ENCODE results near the gene MAPK8IP1. TPM values are rescaled to one million over a fixed set of nuclear protein-coding genes. Genes with fewer than 3 reads are reported as not detected.

Gene MAPK8IP1
- total RNA-seq, 1 experiment from 2014 or later: 13.6 TPM

GRCh38 chr11:45892856-45893255, 7.4 kb downstream of the MAPK8IP1 start:
- no TSS peak for BruUV-seq (replicated peaks)
- no peaks in the 10 kb centered on the region for H3K9me3 ChIP-seq (ENCODE audit: insufficient read depth, low read depth)
- ChIA-PET POLR2A (ENCODE audit: unreplicated experiment) (no interaction called here), CTCF (interaction anchor here (0.5 kb wide), 1 partner anchor 1639 kb away, joined by 3 read pairs; no protein-coding TSS in a partner anchor)
- H3K36me3 ChIP-seq (ENCODE audit: low read depth): no peaks in the 10 kb centered on the region
- H3K4me1 ChIP-seq (replicated peaks; ENCODE audit: insufficient read depth): no peaks in the 10 kb centered on the region
- no peaks in the 10 kb centered on the region for H3K9me2 ChIP-seq (ENCODE audit: insufficient read depth)
- no peak overlapping the region for H3K4me3 ChIP-seq
- TF ChIP-seq CTCF (conservative IDR thresholded peaks at IDR 0.05) (no peak), EZH2 (IDR thresholded peaks at IDR 0.05; ENCODE audit: low read depth) (no peak)
- no peaks in the 10 kb centered on the region for H3F3A ChIP-seq (ENCODE audit: insufficient read depth, low read depth)
- H3K27ac ChIP-seq: no peak overlapping the region
- H2AFZ ChIP-seq: no peak overlapping the region
- peaks cover 14% of the 10 kb centered on the region for H3K27me3 ChIP-seq (ENCODE audit: insufficient read depth, low read depth)
- no peak overlapping the region for H3K4me2 ChIP-seq
- no peaks in the 10 kb centered on the region for H3K79me2 ChIP-seq (ENCODE audit: low read depth)
- intact Hi-C loops (cut with micrococcal nuclease; ENCODE audit: unreplicated experiment): no loop called here
- no peaks in the 10 kb centered on the region for H4K20me1 ChIP-seq (ENCODE audit: insufficient read depth)
- DNase-seq: no peak

- no peaks in the 10 kb centered on the region for H3K9me3 ChIP-seq (ENCODE audit: insufficient read depth, low read depth)
- no peak overlapping the region for H3K27ac ChIP-seq
- no peaks in the 10 kb centered on the region for H4K20me1 ChIP-seq (ENCODE audit: insufficient read depth)
- peaks cover 14% of the 10 kb centered on the region for H3K27me3 ChIP-seq (ENCODE audit: insufficient read depth, low read depth)
- H3F3A ChIP-seq (ENCODE audit: insufficient read depth, low read depth): peaks cover 7% of the 10 kb centered on the region; the same call in 1 of the 2 replicates
- ChIA-PET CTCF (no interaction called here), POLR2A (ENCODE audit: unreplicated experiment) (no interaction called here)
- H3K4me2 ChIP-seq: no peak overlapping the region
- H3K79me2 ChIP-seq (ENCODE audit: low read depth): no peaks in the 10 kb centered on the region
- no peak overlapping the region for H2AFZ ChIP-seq
- no peak overlapping the region for H3K4me3 ChIP-seq
- intact Hi-C loops (cut with micrococcal nuclease; ENCODE audit: unreplicated experiment): no loop called here
- peaks cover 8% of the 10 kb centered on the region for H3K4me1 ChIP-seq (replicated peaks; ENCODE audit: insufficient read depth)
- no TSS peak for BruUV-seq (replicated peaks)
- TF ChIP-seq CTCF (conservative IDR thresholded peaks at IDR 0.05) (no peak), EZH2 (IDR thresholded peaks at IDR 0.05; ENCODE audit: low read depth) (no peak)
- H3K36me3 ChIP-seq (ENCODE audit: low read depth): no peaks in the 10 kb centered on the region
- no peak for DNase-seq
- no peaks in the 10 kb centered on the region for H3K9me2 ChIP-seq (ENCODE audit: insufficient read depth)
Measured at GRCh38 chr11:45894555-45895247, 9.2 kb downstream of the MAPK8IP1 start.

- Histone ChIP-seq H3K79me2 (ENCODE audit: low read depth) (no peaks in the 10 kb centered on the region), H3K4me3 (no peak overlapping the region), H3K4me1 (replicated peaks; ENCODE audit: insufficient read depth) (peaks cover 12% of the 10 kb centered on the region), H3K9me2 (ENCODE audit: insufficient read depth) (no peaks in the 10 kb centered on the region), H4K20me1 (ENCODE audit: insufficient read depth) (no peaks in the 10 kb centered on the region), H3K36me3 (ENCODE audit: low read depth) (no peaks in the 10 kb centered on the region), H3K27me3 (ENCODE audit: insufficient read depth, low read depth) (peaks cover 14% of the 10 kb centered on the region), H3K27ac (no peak overlapping the region), H2AFZ (no peak overlapping the region), H3K4me2 (no peak overlapping the region), H3K9me3 (ENCODE audit: insufficient read depth, low read depth) (no peaks in the 10 kb centered on the region), H3F3A (ENCODE audit: insufficient read depth, low read depth) (peaks cover 7% of the 10 kb centered on the region; the same call in 1 of the 2 replicates)
- intact Hi-C loops (cut with micrococcal nuclease; ENCODE audit: unreplicated experiment): no loop called here
- CTCF ChIA-PET: no interaction called here
- POLR2A ChIA-PET (ENCODE audit: unreplicated experiment): no interaction called here
- TF ChIP-seq EZH2 (IDR thresholded peaks at IDR 0.05; ENCODE audit: low read depth) (no peak), CTCF (conservative IDR thresholded peaks at IDR 0.05) (no peak)
- BruUV-seq (replicated peaks): no TSS peak
- no peak for DNase-seq
Measured at GRCh38 chr11:45895553-45896259, 10.3 kb downstream of the MAPK8IP1 start.

All from PC-9 (cell line).